A549 (cell line): ENCODE results near the gene CCDC190. TPM values are rescaled to one million over a fixed set of nuclear protein-coding genes. Genes with fewer than 3 reads are reported as not detected.
"Not testable (repeated sequence)": the region's sequence is repeated elsewhere in the genome, so short reads cannot be mapped to it uniquely, and the experiment has no call there.

ENCODE experiments used
- ATAC-seq, 2 experiments: fragments of 200-7000 bp in 1 of 2; fragments of >200 bp in 1 of 2; cut with Nextera tagmentation in 1 of 2; cut with Tn5 transposase in 1 of 2; 3 replicates each; pipeline versions ENCODE4 v1.8.0 to v1.9.1; 2018 to 2020; ENCODE audit warnings: mild to moderate bottlenecking in 1 of 2, moderate library complexity in 1 of 2
- CTCF ChIA-PET: fragments of 300-600 bp; sonication (Branson Sonifier 250); formaldehyde crosslinking; extraction: SDS; loops from one replicate; lab custom pipeline; 2021; ENCODE audit warnings: antibody characterized with exemption, inconsistent platforms; lab: Yijun Ruan, JAX
- POLR2A ChIA-PET: fragments of 350-600 bp; formaldehyde crosslinking; extraction: SDS; loops from one replicate; lab custom pipeline; 2021; ENCODE audit warnings: antibody characterized with exemption, inconsistent platforms; lab: Yijun Ruan, JAX
- DNase-seq, 2 experiments: peaks; one replicate each; pipeline versions ENCODE4 v3.0.0 to v3.0.0-alpha.2; 2011 to 2016; ENCODE audit warnings: low read depth in 1 of 2, low spot score in 1 of 2
- FAIRE-seq: peaks from 2 replicates; lab custom pipeline; 2011; peaks lifted over from hg19 to GRCh38; lab: Jason Lieb, UNC
- H3K27ac ChIP-seq, 2 experiments: fragments of >200 bp; sonication (Bioruptor Twin); formaldehyde crosslinking; 3 replicates each; pipeline ENCODE4 v1.5.1; 2016 to 2017
- H3K4me1 ChIP-seq: fragments of >200 bp; sonication (Bioruptor Twin); formaldehyde crosslinking; 3 replicates; pipeline ENCODE4 v1.6.1; 2016
- H3K4me2 ChIP-seq: fragments of >200 bp; sonication (Bioruptor Twin); formaldehyde crosslinking; 3 replicates; pipeline ENCODE4 v1.6.1; 2016
- H3K4me3 ChIP-seq: fragments of >200 bp; sonication (Bioruptor Twin); formaldehyde crosslinking; 3 replicates; pipeline ENCODE4 v1.5.1; 2016
- H3K9me3 ChIP-seq: fragments of >200 bp; sonication (Bioruptor Twin); formaldehyde crosslinking; 3 replicates; pipeline ENCODE4 v1.6.1; 2016
- ESRRA ChIP-seq: fragments of 150-350 bp; IDR thresholded peaks from 2 replicates; pipeline ENCODE4 v1.6.1; 2014; ENCODE audit warnings: mild to moderate bottlenecking, low read length, borderline replicate concordance
- FOSB ChIP-seq: fragments of 250-450 bp; sonication (Bioruptor Pico); IDR thresholded peaks from 2 replicates; pipeline ENCODE4 v1.5.0; 2020; ENCODE audit warnings: mild to moderate bottlenecking, moderate library complexity
- GATA3 ChIP-seq: IDR thresholded peaks from 2 replicates; pipeline ENCODE4 v1.6.1; 2012; ENCODE audit warnings: borderline replicate concordance
- HOXB5 ChIP-seq: fragments of 250-450 bp; sonication (Bioruptor Pico); IDR thresholded peaks from 2 replicates; pipeline ENCODE4 v1.5.0; 2020; ENCODE audit warnings: mild to moderate bottlenecking, moderate library complexity
- KDM5A ChIP-seq: fragments of 200-600 bp; sonication (generic); IDR thresholded peaks from 2 replicates; pipeline ENCODE4 v1.6.1; 2016; ENCODE audit warnings: antibody characterized with exemption, mild to moderate bottlenecking
- NFE2L2 ChIP-seq: fragments of 150-350 bp; conservative IDR thresholded peaks from 2 replicates; pipeline ENCODE4 v1.6.1; 2014; ENCODE audit warnings: low read length
- PHF8 ChIP-seq: fragments of 200-600 bp; sonication (generic); IDR thresholded peaks from 2 replicates; pipeline ENCODE4 v1.6.1; 2016; ENCODE audit warnings: low read depth, mild to moderate bottlenecking, antibody characterized with exemption, moderate library complexity, borderline replicate concordance
- SREBF2 ChIP-seq: fragments of 450-650 bp; IDR thresholded peaks from 2 replicates; pipeline ENCODE4 v1.6.1; 2014; ENCODE audit warnings: mild to moderate bottlenecking, moderate library complexity
- TP53 ChIP-seq: fragments of 250-450 bp; sonication (Bioruptor Pico); IDR thresholded peaks from 2 replicates; pipeline ENCODE4 v1.5.0; 2021; ENCODE audit warnings: mild to moderate bottlenecking, moderate library complexity
- ZNF302 ChIP-seq: fragments of 250-450 bp; sonication (Bioruptor Pico); IDR thresholded peaks from 2 replicates; pipeline ENCODE4 v1.9.0; 2021; ENCODE audit warnings: inconsistent platforms, mild to moderate bottlenecking, moderate library complexity
- WGBS: methylation state at CpG from one replicate; pipeline ENCODE4 v1.1.6; 2017; ENCODE audit errors: missing lambda C conversion rate; 5-methylcytosine and 5-hydroxymethylcytosine counted together
- polyA plus RNA-seq, 4 experiments: library from polyadenylated mRNA; depleted of rRNA in 3 of 4; stranded (reverse); fragments of >200 nt; fragmentation: RNase III in 1 of 4; extraction: RNeasy Plus Mini Kit Qiagen cat#74134 plus additional on column Dnase treatment in 1 of 4; gene quantifications; 2 replicates in 3 of 4; 3 replicates in 1 of 4; pipeline ENCODE4 v1.2.3, GENCODE V29; 2011 to 2017
- TF ChIP-seq, protein P1 (sequence below): fragments of >200 bp; sonication (Bioruptor Twin); formaldehyde crosslinking; IDR thresholded peaks from 3 replicates; pipeline ENCODE4 v1.6.1; 2016
- TF ChIP-seq, protein P2 (sequence below): IDR thresholded peaks from 2 replicates; pipeline ENCODE4 v1.6.1; 2012
- TF ChIP-seq, protein P3 (sequence below): IDR thresholded peaks from 2 replicates; pipeline ENCODE4 v1.6.1; 2012; ENCODE audit warnings: low read depth, borderline replicate concordance

CCDC190 gene
- polyA plus RNA-seq, 2 of the 4 experiments (the other 2 are of a cell fraction): not detected

DNA sequence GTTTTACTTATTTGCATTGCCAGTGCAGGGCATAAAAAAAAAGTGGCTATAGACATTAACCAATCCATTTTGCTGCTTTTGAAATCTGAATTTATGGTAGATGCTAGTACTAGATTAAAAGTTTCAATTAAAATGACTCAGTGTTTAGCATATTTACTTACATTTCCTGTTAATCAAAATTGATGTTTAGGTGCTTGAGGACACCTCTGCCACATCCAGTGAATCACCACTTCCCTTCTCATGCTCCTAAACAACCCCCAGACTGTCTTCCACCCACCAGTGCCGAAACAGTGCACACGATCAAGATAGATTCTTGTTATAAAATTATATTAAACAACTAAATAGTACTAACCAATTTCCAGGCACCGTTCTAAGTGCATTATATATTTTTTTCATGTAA is 37.7 kb downstream of the CCDC190 start:
- ChIA-PET CTCF (interaction anchor here (1.4 kb wide), 1 partner anchor 10 kb away, joined by 3 read pairs; no protein-coding TSS in a partner anchor), POLR2A (no interaction called here)
- H3K27ac ChIP-seq: no peak overlapping the region
- H3K4me1 ChIP-seq: no peaks in the 10 kb centered on the region
- H3K9me3 ChIP-seq: no peaks in the 10 kb centered on the region
- ATAC-seq: 0 out of 6 replicates have a peak, but pooled peaks of 1 of the 2 experiments have one; percentile 12
- H3K4me2 ChIP-seq: no peak overlapping the region; the same call in 2 of the 3 replicates
- no peak for TF ChIP-seq SREBF2
- TF ChIP-seq ESRRA: no peak
- TF ChIP-seq TP53 (CRISPR knock-in tag): no peak
- TF ChIP-seq NFE2L2: no peak
- TF ChIP-seq, protein P1, sequence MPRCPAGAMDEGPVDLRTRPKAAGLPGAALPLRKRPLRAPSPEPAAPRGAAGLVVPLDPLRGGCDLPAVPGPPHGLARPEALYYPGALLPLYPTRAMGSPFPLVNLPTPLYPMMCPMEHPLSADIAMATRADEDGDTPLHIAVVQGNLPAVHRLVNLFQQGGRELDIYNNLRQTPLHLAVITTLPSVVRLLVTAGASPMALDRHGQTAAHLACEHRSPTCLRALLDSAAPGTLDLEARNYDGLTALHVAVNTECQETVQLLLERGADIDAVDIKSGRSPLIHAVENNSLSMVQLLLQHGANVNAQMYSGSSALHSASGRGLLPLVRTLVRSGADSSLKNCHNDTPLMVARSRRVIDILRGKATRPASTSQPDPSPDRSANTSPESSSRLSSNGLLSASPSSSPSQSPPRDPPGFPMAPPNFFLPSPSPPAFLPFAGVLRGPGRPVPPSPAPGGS: no peak
- TF ChIP-seq, protein P2, sequence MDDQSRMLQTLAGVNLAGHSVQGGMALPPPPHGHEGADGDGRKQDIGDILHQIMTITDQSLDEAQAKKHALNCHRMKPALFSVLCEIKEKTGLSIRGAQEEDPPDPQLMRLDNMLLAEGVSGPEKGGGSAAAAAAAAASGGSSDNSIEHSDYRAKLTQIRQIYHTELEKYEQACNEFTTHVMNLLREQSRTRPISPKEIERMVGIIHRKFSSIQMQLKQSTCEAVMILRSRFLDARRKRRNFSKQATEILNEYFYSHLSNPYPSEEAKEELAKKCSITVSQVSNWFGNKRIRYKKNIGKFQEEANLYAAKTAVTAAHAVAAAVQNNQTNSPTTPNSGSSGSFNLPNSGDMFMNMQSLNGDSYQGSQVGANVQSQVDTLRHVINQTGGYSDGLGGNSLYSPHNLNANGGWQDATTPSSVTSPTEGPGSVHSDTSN: no peak
- TF ChIP-seq KDM5A: no peak
- TF ChIP-seq PHF8: no peak
- WGBS: 75% methylated on average over 3 of the region's 3 CpGs
- no peak for DNase-seq
- H3K4me3 ChIP-seq: no peak overlapping the region
- no peak for FAIRE-seq

DNA sequence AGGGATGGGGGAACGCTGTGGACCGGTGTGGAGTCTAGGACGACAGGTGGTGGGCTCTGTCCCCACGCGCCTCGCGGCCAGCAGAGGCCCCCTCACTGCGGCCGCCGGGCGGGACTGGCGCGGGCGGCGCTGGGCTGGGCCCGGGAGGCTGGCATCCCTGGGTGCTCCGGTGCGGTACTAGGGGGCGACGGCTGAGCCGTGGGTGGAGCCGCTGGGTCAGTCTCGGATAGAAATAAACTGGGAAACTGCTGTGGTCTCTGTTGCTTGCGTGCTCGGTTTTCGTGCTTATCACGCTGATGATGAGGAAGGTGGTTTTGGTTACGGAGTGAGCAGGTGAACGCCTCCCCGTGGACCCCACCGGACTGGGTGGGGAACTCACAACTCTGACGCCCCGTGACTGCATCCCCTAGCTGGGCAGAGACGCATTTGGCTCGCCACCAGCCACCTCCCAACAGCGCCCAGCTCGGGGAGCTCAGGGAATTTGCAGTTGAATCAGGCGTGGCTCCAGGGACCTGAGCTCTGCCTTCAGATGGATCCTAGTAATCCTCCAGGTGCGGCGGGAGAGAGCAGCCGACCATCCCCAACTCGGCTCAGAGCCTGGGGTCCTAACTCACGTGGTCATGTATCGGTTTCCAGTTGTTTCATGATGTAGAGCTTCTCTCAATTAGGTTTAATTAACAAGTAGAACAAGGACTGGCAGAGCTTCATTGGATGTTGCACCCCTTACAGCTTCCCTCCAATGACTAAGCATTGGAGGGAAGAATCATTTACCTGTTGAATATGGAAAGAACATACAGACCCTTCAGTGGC is 38.4 kb downstream of the CCDC190 start:
- ChIA-PET CTCF (no interaction called here), POLR2A (no interaction called here)
- no peaks in the 10 kb centered on the region for H3K9me3 ChIP-seq
- no peaks in the 10 kb centered on the region for H3K4me1 ChIP-seq
- H3K4me2 ChIP-seq: peak overlapping the region; percentile 87
- H3K4me3 ChIP-seq: peak overlapping the region; percentile 46
- ATAC-seq (peak; percentile 84 to 91), DNase-seq (peak; percentile 17 to 25), FAIRE-seq (no peak)
- WGBS: 9% methylated on average over 38 of the region's 44 CpGs
- TF ChIP-seq ZNF302 (no peak), FOSB (CRISPR knock-in tag) (no peak), HOXB5 (CRISPR knock-in tag) (no peak), GATA3 (no peak)
- TF ChIP-seq, protein P3, sequence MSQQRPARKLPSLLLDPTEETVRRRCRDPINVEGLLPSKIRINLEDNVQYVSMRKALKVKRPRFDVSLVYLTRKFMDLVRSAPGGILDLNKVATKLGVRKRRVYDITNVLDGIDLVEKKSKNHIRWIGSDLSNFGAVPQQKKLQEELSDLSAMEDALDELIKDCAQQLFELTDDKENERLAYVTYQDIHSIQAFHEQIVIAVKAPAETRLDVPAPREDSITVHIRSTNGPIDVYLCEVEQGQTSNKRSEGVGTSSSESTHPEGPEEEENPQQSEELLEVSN: no peak
- TF ChIP-seq, protein P1: no peak
- H3K27ac ChIP-seq: peak overlapping the region in 1 of 2 experiments; percentile 58; a peak in 2 of 6 replicates

DNA sequence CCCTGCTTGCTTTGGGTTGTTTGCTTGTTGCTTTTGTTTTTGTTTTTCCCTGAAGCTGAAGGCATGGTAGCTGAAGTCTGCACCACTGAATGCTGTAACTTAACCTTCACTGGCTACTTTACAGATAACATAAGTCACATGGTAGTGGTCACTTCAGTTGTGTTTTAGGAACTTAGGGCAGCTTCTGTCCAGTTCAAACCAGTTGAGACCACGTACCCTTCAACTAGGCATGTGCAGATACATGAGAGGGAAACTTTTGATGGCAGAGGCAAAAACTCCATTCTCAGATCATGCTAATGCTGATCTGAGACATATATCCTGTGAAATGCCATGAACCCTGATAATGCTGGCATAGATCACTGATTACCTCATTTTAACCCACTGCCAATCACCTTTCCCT is 42.3 kb downstream of the CCDC190 start:
- H3K4me2 ChIP-seq, H3K4me1 ChIP-seq, H3K4me3 ChIP-seq, POLR2A ChIA-PET, H3K27ac ChIP-seq, CTCF ChIA-PET, H3K9me3 ChIP-seq, ATAC-seq, DNase-seq, FAIRE-seq: not testable (repeated sequence)
- WGBS: 45% methylated on average over 1 of the region's 1 CpG

DNA sequence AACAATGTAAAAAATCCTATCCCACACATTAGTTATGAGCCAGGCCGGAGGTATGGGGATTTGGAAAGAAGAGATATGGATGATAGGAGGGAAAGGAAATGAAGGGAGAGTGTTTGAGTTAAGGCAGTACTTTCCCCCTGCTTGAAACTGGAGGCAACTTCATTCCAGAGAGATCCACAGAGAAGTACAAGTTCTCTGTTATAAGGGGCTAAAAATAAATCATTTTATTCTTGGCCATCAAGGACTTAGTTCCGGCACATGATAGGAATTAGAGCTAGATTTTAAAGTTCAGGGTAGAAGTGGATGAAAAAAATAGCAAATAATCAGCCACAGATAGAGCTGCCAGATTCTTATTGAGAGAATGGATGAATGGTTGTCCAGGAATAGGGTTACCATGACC is 42.8 kb downstream of the CCDC190 start:
- H3K27ac ChIP-seq, H3K4me2 ChIP-seq, H3K9me3 ChIP-seq, H3K4me1 ChIP-seq, DNase-seq, FAIRE-seq, ATAC-seq, POLR2A ChIA-PET, H3K4me3 ChIP-seq, CTCF ChIA-PET: not testable (repeated sequence)
- 79% methylated on average over 2 of the region's 2 CpGs for WGBS

DNA sequence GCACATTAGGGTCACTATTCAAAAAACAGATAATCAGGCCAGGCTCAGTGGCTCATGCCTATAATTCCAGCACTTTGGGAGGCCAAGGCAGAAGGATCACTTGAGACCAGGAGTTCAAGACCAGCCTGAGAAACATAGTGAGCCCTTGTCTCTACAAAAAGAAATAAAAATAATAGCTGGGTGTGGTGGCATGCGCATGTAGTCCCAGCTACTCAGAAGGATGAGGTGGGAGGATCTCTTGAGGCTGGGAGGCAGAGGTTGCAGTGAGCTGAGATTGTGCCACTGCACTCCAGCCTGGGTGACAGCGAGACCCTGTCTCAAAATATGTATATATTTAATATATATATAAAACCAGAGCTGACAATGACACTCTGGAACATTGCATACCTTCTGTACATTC is 48.6 kb downstream of the CCDC190 start:
- DNase-seq, H3K27ac ChIP-seq, H3K4me3 ChIP-seq, ATAC-seq, POLR2A ChIA-PET, FAIRE-seq, H3K4me2 ChIP-seq, H3K9me3 ChIP-seq, H3K4me1 ChIP-seq, CTCF ChIA-PET: not testable (repeated sequence)
- WGBS: 89% methylated on average over 2 of the region's 2 CpGs

DNA sequence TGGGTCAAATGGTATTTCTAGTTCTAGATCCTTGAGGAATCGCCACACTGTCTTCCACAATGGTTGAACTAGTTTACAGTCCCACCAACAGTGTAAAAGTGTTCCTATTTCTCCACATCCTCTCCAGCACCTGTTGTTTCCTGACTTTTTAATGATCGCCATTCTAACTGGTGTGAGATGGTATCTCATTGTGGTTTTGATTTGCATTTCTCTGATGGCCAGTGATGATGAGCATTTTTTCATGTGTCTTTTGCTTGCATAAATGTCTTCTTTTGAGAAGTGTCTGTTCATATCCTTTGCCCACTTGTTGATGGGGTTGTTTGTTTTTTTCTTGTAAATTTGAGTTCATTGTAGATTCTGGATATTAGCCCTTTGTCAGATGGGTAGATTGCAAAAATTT is 53.5 kb downstream of the CCDC190 start:
- H3K4me2 ChIP-seq, POLR2A ChIA-PET, H3K4me3 ChIP-seq, H3K4me1 ChIP-seq, DNase-seq, FAIRE-seq, H3K9me3 ChIP-seq, CTCF ChIA-PET, H3K27ac ChIP-seq, ATAC-seq: not testable (repeated sequence)
- WGBS: 100% methylated on average over 1 of the region's 2 CpGs
